Liver (tissue), 9 donors: Measurements from ENCODE around the gene SYT17. TPM values are rescaled to one million over a fixed set of nuclear protein-coding genes. Genes with fewer than 3 reads are reported as not detected.

Source experiments
- DNase-seq: peaks from one replicate; pipeline ENCODE4 v3.0.0-alpha.2; 2017; ENCODE audit warnings: low spot score
- H3K27ac ChIP-seq, 2 donors: one replicate each; pipeline ENCODE4 v1.7.0; 2013; ENCODE audit warnings: inconsistent platforms in 2 of 2, low read length in 2 of 2, control low read depth in 1 of 2, low read depth in 1 of 2, mild to moderate bottlenecking in 1 of 2
- H3K27me3 ChIP-seq, 4 donors: one replicate each; pipeline versions ENCODE4 v1.6.1 to v1.7.0; 2013; ENCODE audit warnings: low read length in 3 of 4, inconsistent platforms in 1 of 4, mild to moderate bottlenecking in 1 of 4, moderate library complexity in 1 of 4; ENCODE audit not compliant: control insufficient read depth in 4 of 4, insufficient read depth in 4 of 4
- H3K36me3 ChIP-seq, 4 donors: one replicate each; pipeline versions ENCODE4 v1.6.1 to v1.7.0; 2013; ENCODE audit warnings: low read length in 3 of 4, mild to moderate bottlenecking in 3 of 4, low read depth in 1 of 4, moderate library complexity in 1 of 4; ENCODE audit not compliant: control insufficient read depth in 4 of 4, insufficient read depth in 3 of 4
- H3K4me1 ChIP-seq, 4 donors: one replicate each; pipeline versions ENCODE4 v1.6.1 to v1.7.0; 2013; ENCODE audit warnings: low read length in 3 of 4, mild to moderate bottlenecking in 3 of 4, moderate library complexity in 1 of 4; ENCODE audit not compliant: control insufficient read depth in 4 of 4, insufficient read depth in 4 of 4
- H3K4me3 ChIP-seq, 3 donors: one replicate each; pipeline versions ENCODE4 v1.6.1 to v1.7.0; 2013; ENCODE audit warnings: low read length in 3 of 3, control low read depth in 1 of 3, low read depth in 1 of 3, mild to moderate bottlenecking in 1 of 3
- H3K9ac ChIP-seq, 2 donors: one replicate each; pipeline ENCODE4 v1.7.0; 2013; ENCODE audit warnings: low read length in 2 of 2, mild to moderate bottlenecking in 2 of 2, moderate library complexity in 2 of 2, control low read depth in 1 of 2, low read depth in 1 of 2
- H3K9me3 ChIP-seq, 4 donors: one replicate each; pipeline versions ENCODE4 v1.6.1 to v1.7.0; 2013; ENCODE audit warnings: low read length in 3 of 4; ENCODE audit not compliant: control insufficient read depth in 4 of 4
- ATF3 ChIP-seq: IDR thresholded peaks from 2 replicates; pipeline ENCODE4 v1.6.1; 2016; ENCODE audit warnings: antibody characterized with exemption
- FOXA1 ChIP-seq: IDR thresholded peaks from 2 replicates; pipeline ENCODE4 v1.6.1; 2016; ENCODE audit warnings: antibody characterized with exemption
- FOXA2 ChIP-seq: IDR thresholded peaks from 2 replicates; pipeline ENCODE4 v1.6.1; 2016; ENCODE audit warnings: antibody characterized with exemption
- GABPA ChIP-seq, 2 donors: IDR thresholded peaks in 1 of 2; conservative IDR thresholded peaks in 1 of 2; 2 replicates each; pipeline ENCODE4 v1.6.1; 2016; ENCODE audit warnings: antibody characterized with exemption in 2 of 2, mild to moderate bottlenecking in 1 of 2, moderate library complexity in 1 of 2
- HNF4G ChIP-seq: IDR thresholded peaks from 2 replicates; pipeline ENCODE4 v1.6.1; 2016; ENCODE audit warnings: antibody characterized with exemption
- JUND ChIP-seq, 2 donors: IDR thresholded peaks; 2 replicates each; pipeline ENCODE4 v1.6.1; 2016; ENCODE audit warnings: antibody characterized with exemption in 2 of 2
- MAX ChIP-seq: IDR thresholded peaks from 2 replicates; pipeline ENCODE4 v1.6.1; 2016; ENCODE audit warnings: antibody characterized with exemption
- NR2F2 ChIP-seq: IDR thresholded peaks from 2 replicates; pipeline ENCODE4 v1.6.1; 2016; ENCODE audit warnings: antibody characterized with exemption
- RAD21 ChIP-seq, 2 donors: IDR thresholded peaks; 2 replicates each; pipeline ENCODE4 v1.6.1; 2016; ENCODE audit warnings: antibody characterized with exemption in 2 of 2, mild to moderate bottlenecking in 2 of 2
- REST ChIP-seq: IDR thresholded peaks from 2 replicates; pipeline ENCODE4 v1.6.1; 2016; ENCODE audit warnings: antibody characterized with exemption, mild to moderate bottlenecking
- RXRA ChIP-seq, 2 donors: IDR thresholded peaks; 2 replicates each; pipeline ENCODE4 v1.6.1; 2017 to 2018; ENCODE audit warnings: antibody characterized with exemption in 2 of 2, mild to moderate bottlenecking in 1 of 2
- YY1 ChIP-seq: IDR thresholded peaks from 2 replicates; pipeline ENCODE4 v1.6.1; 2016; ENCODE audit warnings: antibody characterized with exemption, mild to moderate bottlenecking
- ZBTB33 ChIP-seq: IDR thresholded peaks from 2 replicates; pipeline ENCODE4 v1.6.1; 2016; ENCODE audit warnings: antibody characterized with exemption
- WGBS: extraction: QIAGEN DNeasy Blood & Tissue Kit; methylation state at CpG from one replicate; pipeline ENCODE4 v1.1.7; 2013; 5-methylcytosine and 5-hydroxymethylcytosine counted together
- polyA plus RNA-seq, 2 donors: library from polyadenylated mRNA; stranded (reverse) in 1 of 2; unstranded in 1 of 2; fragments of 200-250 nt in 1 of 2; fragments of >200 nt in 1 of 2; fragmentation: Nextera tagmentation in 1 of 2; extraction: Ambion mirVana in 1 of 2; gene quantifications; one replicate each; pipeline versions ENCODE4 v1.2.1 to v1.2.3, GENCODE V29; 2013 to 2015
- total RNA-seq, 2 donors: library from RNA; depleted of rRNA; stranded (reverse); fragments of >200 nt; gene quantifications; one replicate each; pipeline ENCODE4 v1.2.3, GENCODE V29; 2014
- donor health status: healthy.
- donor health status: healthy.
- donor health status: healthy.
- donor health status: healthy.
- donor health status: healthy.

SYT17 gene
- total and polyA plus RNA-seq, 4 donors, result 2.5 to 7.7 (median 5.5) TPM

- no peak for TF ChIP-seq ZBTB33
- no peak for TF ChIP-seq YY1
- TF ChIP-seq NR2F2, result no peak
- no peak for DNase-seq
- Histone ChIP-seq H3K4me3 (no peak overlapping the region), H3K36me3 (no peaks in the 10 kb centered on the region), H3K27me3 (no peaks in the 10 kb centered on the region), H3K9ac (no peak overlapping the region), H3K9me3 (no peaks in the 10 kb centered on the region), H3K4me1 (peaks cover 5 to 27% (median 25%) of the 10 kb centered on the region in 4 donors), H3K27ac (peak overlapping the region; percentile 72 to 77)
These were observed 36.2 kb upstream of the SYT17 start for GRCh38 chr16:19131825-19132218.

GRCh38 chr16:19132255-19132654 is 35.8 kb upstream of the SYT17 start:
- H3K27ac ChIP-seq, result peak overlapping the region; percentile 72 to 77
- TF ChIP-seq ATF3 (no peak), YY1 (no peak), HNF4G (no peak), RXRA (IDR thresholded peaks at IDR 0.05) (no peak)
- WGBS, result 98% methylated on average over 1 of the region's 1 CpG
- peaks cover 5 to 27% (median 25%) of the 10 kb centered on the region in 4 donors for H3K4me1 ChIP-seq
- H3K4me3 ChIP-seq, result no peak overlapping the region
- DNase-seq, result no peak
- no peaks in the 10 kb centered on the region for H3K27me3 ChIP-seq
- H3K9me3 ChIP-seq, result no peaks in the 10 kb centered on the region
- H3K9ac ChIP-seq, result no peak overlapping the region
- H3K36me3 ChIP-seq, result no peaks in the 10 kb centered on the region

- 91% methylated on average over 11 of the region's 11 CpGs for WGBS
- Histone ChIP-seq H3K9ac (no peak overlapping the region), H3K4me3 (no peak overlapping the region), H3K4me1 (peaks cover 5 to 26% (median 23%) of the 10 kb centered on the region in 4 donors), H3K27ac (no peak overlapping the region), H3K36me3 (no peaks in the 10 kb centered on the region), H3K9me3 (no peaks in the 10 kb centered on the region), H3K27me3 (no peaks in the 10 kb centered on the region)
- no peak for DNase-seq
- TF ChIP-seq JUND (IDR thresholded peaks at IDR 0.05), result no peak
- TF ChIP-seq FOXA1, result no peak
- no peak for TF ChIP-seq HNF4G
- TF ChIP-seq NR2F2, result no peak
- TF ChIP-seq RXRA (IDR thresholded peaks at IDR 0.05), result no peak
- no peak for TF ChIP-seq GABPA (IDR thresholded peaks at IDR 0.05 in 1 of 2, conservative IDR thresholded peaks at IDR 0.05 in 1 of 2)
- no peak for TF ChIP-seq ZBTB33
- no peak for TF ChIP-seq ATF3
- TF ChIP-seq REST, result no peak
- TF ChIP-seq RAD21 (IDR thresholded peaks at IDR 0.05), result no peak
- no peak for TF ChIP-seq FOXA2
- no peak for TF ChIP-seq MAX
- no peak for TF ChIP-seq YY1
These were observed 35.1 kb upstream of the SYT17 start for GRCh38 chr16:19132898-19133297.
